Spleen (tissue), 7 donors: Measurements from ENCODE around the gene PALLD.

ENCODE experiments used
- CTCF ChIP-seq, 11 experiments: fragments of 200-600 bp in 7 of 11; fragments of 450-650 bp in 4 of 11; sonication (generic) in 4 of 11; IDR thresholded peaks in 8 of 11; conservative IDR thresholded peaks in 3 of 11; 1 replicate in 7 of 11; 2 replicates in 4 of 11; pipeline versions ENCODE4 v1.4.0 to v1.8.0; 2016 to 2021; ENCODE audit warnings: antibody characterized with exemption in 11 of 11, inconsistent platforms in 4 of 11, mild to moderate bottlenecking in 1 of 11
- POLR2A ChIP-seq, 3 donors: fragments of 450-650 bp; IDR thresholded peaks; one replicate each; pipeline ENCODE4 v1.5.1; 2017; ENCODE audit warnings: antibody characterized with exemption in 3 of 3, mild to moderate bottlenecking in 1 of 3
- donor health status: DM: no; HTN: no; CAD: no; lungs with moderate emphysema.
- donor health status: DM: no; HTN: no; CAD: no.
- donor health status: DM: no; HTN: no; CAD: no.

GRCh38 chr4:168841000-168841671 is 344.3 kb downstream of the PALLD start:
- TF ChIP-seq CTCF (IDR thresholded peaks at IDR 0.05 in 8 of 11, conservative IDR thresholded peaks at IDR 0.05 in 3 of 11) (no peak), POLR2A (IDR thresholded peaks at IDR 0.05) (no peak)
